ENCODE measurements around the gene TRPC5OS.

- TF ChIP-seq CTCF (IDR thresholded peaks at IDR 0.05; ENCODE audit: control extremely low read depth in 1 of 3, insufficient read depth in 1 of 3, low read depth in 1 of 3, low read length in 3 of 3): no peak
- TF ChIP-seq RNF2 (IDR thresholded peaks at IDR 0.05; ENCODE audit: borderline replicate concordance, low read depth, low read length, missing control alignments, poor library complexity, severe bottlenecking): no peak
- no peak for TF ChIP-seq GABPA (IDR thresholded peaks at IDR 0.05; ENCODE audit: borderline replicate concordance, insufficient read depth, low read length)
- no peak for TF ChIP-seq MAX (IDR thresholded peaks at IDR 0.05)
- no peak for TF ChIP-seq SIN3A (conservative IDR thresholded peaks at IDR 0.05 in 1 of 2, IDR thresholded peaks at IDR 0.05 in 1 of 2; ENCODE audit: low read depth in 1 of 2, low read length in 2 of 2)
- no peak for TF ChIP-seq POLR2AphosphoS5 (IDR thresholded peaks at IDR 0.05; ENCODE audit: low read depth, low read length)
- no peak for TF ChIP-seq EP300 (IDR thresholded peaks at IDR 0.05; ENCODE audit: borderline replicate concordance in 1 of 2, low read depth in 2 of 2, low read length in 2 of 2)
- TF ChIP-seq RAD21 (IDR thresholded peaks at IDR 0.05 in 1 of 2, conservative IDR thresholded peaks at IDR 0.05 in 1 of 2; ENCODE audit: low read depth in 2 of 2, low read length in 2 of 2): no peak
These were observed 18.4 kb upstream of the TRPC5OS start for GRCh38 chrX:111857534-111858060.
